Type B pancreatic cell (in vitro differentiated cells): ENCODE results near the gene CHD5. TPM values are rescaled to one million over a fixed set of nuclear protein-coding genes. Genes with fewer than 3 reads are reported as not detected.
"Not testable (repeated sequence)": the region's sequence is repeated elsewhere in the genome, so short reads cannot be mapped to it uniquely, and the experiment has no call there.

ENCODE experiments used
- DNase-seq: peaks from one replicate; pipeline ENCODE4 v3.0.0; 2021; ENCODE audit warnings: mixed read lengths; ENCODE audit not compliant: unreplicated experiment; ENCODE audit errors: extremely low spot score
- H3K27ac Mint-ChIP-seq: 2 replicates; pipeline ENCODE4 v1.8.0; 2021; ENCODE audit warnings: mild to moderate bottlenecking, mixed read lengths
- H3K27me3 Mint-ChIP-seq: 2 replicates; pipeline ENCODE4 v1.8.0; 2021; ENCODE audit warnings: mixed read lengths
- H3K36me3 Mint-ChIP-seq: 2 replicates; pipeline ENCODE4 v1.8.0; 2021; ENCODE audit warnings: mixed read lengths
- H3K4me1 Mint-ChIP-seq: one replicate; pipeline ENCODE4 v1.8.0; 2021; ENCODE audit warnings: mixed read lengths; ENCODE audit not compliant: unreplicated experiment
- H3K4me3 Mint-ChIP-seq: 2 replicates; pipeline ENCODE4 v1.8.0; 2021; ENCODE audit warnings: mild to moderate bottlenecking, mixed read lengths
- H3K9me3 Mint-ChIP-seq: 2 replicates; pipeline ENCODE4 v1.8.0; 2021; ENCODE audit warnings: mixed read lengths
- total RNA-seq: library from RNA; stranded (reverse); gene quantifications from 2 replicates; pipeline ENCODE4 v1.2.1, GENCODE V29; 2021; ENCODE audit warnings: low replicate concordance
- TF ChIP-seq, protein P1 (sequence below): fragments of 200-600 bp; sonication (generic); conservative IDR thresholded peaks from 2 replicates; pipeline ENCODE4 v1.5.0; 2021; ENCODE audit warnings: antibody characterized with exemption, mild to moderate bottlenecking

CHD5 gene
- total RNA-seq, 1 donor from 2014 or later = 0.70 TPM

DNA sequence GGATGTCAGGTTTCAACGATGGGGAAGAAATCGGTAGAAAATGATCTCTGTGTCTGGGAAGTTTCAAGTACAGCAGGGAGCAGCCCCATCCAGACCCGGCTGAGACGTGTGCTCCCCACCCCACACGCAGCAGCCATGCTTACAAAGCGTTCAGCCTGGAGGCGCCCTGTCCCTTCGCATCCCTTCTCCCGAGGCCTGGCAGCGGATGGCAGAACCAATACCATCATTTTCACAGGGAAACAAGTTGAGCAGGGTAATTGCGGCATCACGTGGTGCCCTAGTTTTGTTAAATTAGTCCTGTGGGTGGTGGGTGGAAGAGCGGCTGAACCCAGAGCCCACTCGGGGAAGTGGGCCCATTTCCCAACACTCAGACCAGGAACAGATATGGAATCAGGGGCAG, 110.5 kb downstream of the CHD5 start:
- H3K36me3 Mint-ChIP-seq = no peaks in the 10 kb centered on the region
- H3K9me3 Mint-ChIP-seq = no peaks in the 10 kb centered on the region
- no peak for DNase-seq
- TF ChIP-seq, protein P1, sequence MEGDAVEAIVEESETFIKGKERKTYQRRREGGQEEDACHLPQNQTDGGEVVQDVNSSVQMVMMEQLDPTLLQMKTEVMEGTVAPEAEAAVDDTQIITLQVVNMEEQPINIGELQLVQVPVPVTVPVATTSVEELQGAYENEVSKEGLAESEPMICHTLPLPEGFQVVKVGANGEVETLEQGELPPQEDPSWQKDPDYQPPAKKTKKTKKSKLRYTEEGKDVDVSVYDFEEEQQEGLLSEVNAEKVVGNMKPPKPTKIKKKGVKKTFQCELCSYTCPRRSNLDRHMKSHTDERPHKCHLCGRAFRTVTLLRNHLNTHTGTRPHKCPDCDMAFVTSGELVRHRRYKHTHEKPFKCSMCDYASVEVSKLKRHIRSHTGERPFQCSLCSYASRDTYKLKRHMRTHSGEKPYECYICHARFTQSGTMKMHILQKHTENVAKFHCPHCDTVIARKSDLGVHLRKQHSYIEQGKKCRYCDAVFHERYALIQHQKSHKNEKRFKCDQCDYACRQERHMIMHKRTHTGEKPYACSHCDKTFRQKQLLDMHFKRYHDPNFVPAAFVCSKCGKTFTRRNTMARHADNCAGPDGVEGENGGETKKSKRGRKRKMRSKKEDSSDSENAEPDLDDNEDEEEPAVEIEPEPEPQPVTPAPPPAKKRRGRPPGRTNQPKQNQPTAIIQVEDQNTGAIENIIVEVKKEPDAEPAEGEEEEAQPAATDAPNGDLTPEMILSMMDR = no peak
- H3K4me3 Mint-ChIP-seq = no peak overlapping the region
- no peaks in the 10 kb centered on the region for H3K4me1 Mint-ChIP-seq
- H3K27ac Mint-ChIP-seq = no peak overlapping the region
- H3K27me3 Mint-ChIP-seq = peaks cover 4% of the 10 kb centered on the region

DNA sequence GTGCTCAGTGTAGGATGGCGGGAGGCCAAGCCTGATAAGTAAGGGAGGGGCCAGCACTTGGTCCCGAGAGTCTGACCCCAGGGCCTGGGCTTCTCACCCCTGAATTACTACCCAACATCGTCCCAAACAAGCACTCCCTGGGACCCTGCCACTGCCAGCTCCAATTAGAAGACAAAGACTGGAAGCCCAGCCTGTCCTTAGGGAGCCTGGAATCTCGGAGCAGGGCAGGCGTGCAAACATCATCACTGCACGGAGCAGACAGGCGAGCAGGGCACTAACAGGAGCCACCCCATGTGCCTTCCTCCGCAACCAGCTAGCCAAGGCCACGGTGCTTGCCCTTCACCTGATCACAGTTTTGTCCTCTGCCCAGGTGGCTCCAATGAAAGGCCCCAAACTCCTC, 111.2 kb downstream of the CHD5 start:
- H3K27ac Mint-ChIP-seq = no peak overlapping the region
- DNase-seq = no peak
- H3K4me3 Mint-ChIP-seq = no peak overlapping the region
- no peaks in the 10 kb centered on the region for H3K4me1 Mint-ChIP-seq
- no peaks in the 10 kb centered on the region for H3K9me3 Mint-ChIP-seq
- H3K27me3 Mint-ChIP-seq = peaks cover 4% of the 10 kb centered on the region
- no peaks in the 10 kb centered on the region for H3K36me3 Mint-ChIP-seq
- TF ChIP-seq, protein P1 = no peak

DNA sequence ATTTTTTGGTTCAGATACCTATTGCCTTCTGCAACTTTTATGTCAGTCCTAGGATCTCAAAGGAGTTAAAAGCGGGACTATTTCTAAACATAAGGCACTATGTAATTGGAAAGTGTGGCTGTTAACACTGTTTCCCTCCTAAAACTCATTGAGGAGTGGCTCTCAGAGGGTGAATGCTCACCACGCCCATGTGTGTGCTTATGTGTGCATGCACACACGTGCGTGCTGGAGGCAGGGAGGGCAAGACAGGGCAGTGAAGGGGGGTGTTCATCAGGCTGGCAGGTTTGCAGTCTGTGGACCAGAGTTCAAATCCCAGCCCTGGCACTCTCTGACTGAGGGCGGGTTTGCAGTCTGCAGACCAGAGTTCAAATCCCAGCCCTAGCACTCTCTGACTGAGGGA, 112.0 kb downstream of the CHD5 start:
- Mint-ChIP-seq H3K4me3 (no peak overlapping the region), H3K9me3 (no peaks in the 10 kb centered on the region), H3K27me3 (peaks cover 8% of the 10 kb centered on the region), H3K4me1 (no peaks in the 10 kb centered on the region), H3K36me3 (no peaks in the 10 kb centered on the region), H3K27ac (no peak overlapping the region)
- no peak for DNase-seq
- TF ChIP-seq, protein P1 = no peak

GRCh38 chr1:6066680-6067079, 113.4 kb downstream of the CHD5 start:
- H3K27me3 Mint-ChIP-seq = peaks cover 8% of the 10 kb centered on the region
- H3K4me1 Mint-ChIP-seq = no peaks in the 10 kb centered on the region
- no peak overlapping the region for H3K27ac Mint-ChIP-seq
- H3K9me3 Mint-ChIP-seq = no peaks in the 10 kb centered on the region
- no peak overlapping the region for H3K4me3 Mint-ChIP-seq
- DNase-seq = no peak
- H3K36me3 Mint-ChIP-seq = no peaks in the 10 kb centered on the region
- TF ChIP-seq, protein P1 = no peak

GRCh38 chr1:6065093-6065858, 114.8 kb downstream of the CHD5 start:
- H3K4me1 Mint-ChIP-seq = no peaks in the 10 kb centered on the region
- H3K4me3 Mint-ChIP-seq = no peak overlapping the region
- no peaks in the 10 kb centered on the region for H3K36me3 Mint-ChIP-seq
- H3K9me3 Mint-ChIP-seq = no peaks in the 10 kb centered on the region
- no peak for DNase-seq
- TF ChIP-seq, protein P1 = no peak
- H3K27me3 Mint-ChIP-seq = peaks cover 8% of the 10 kb centered on the region
- no peak overlapping the region for H3K27ac Mint-ChIP-seq

GRCh38 chr1:6063532-6064053, 116.5 kb downstream of the CHD5 start:
- H3K36me3 Mint-ChIP-seq, DNase-seq, H3K27ac Mint-ChIP-seq, H3K4me1 Mint-ChIP-seq, H3K9me3 Mint-ChIP-seq, H3K27me3 Mint-ChIP-seq, H3K4me3 Mint-ChIP-seq: not testable (repeated sequence)
